ENCODE measurements around the gene BRF1.
A peak's percentile ranks its signal among the peaks of the same experiment; 100 is the strongest.

The BRF1 gene

DNA sequence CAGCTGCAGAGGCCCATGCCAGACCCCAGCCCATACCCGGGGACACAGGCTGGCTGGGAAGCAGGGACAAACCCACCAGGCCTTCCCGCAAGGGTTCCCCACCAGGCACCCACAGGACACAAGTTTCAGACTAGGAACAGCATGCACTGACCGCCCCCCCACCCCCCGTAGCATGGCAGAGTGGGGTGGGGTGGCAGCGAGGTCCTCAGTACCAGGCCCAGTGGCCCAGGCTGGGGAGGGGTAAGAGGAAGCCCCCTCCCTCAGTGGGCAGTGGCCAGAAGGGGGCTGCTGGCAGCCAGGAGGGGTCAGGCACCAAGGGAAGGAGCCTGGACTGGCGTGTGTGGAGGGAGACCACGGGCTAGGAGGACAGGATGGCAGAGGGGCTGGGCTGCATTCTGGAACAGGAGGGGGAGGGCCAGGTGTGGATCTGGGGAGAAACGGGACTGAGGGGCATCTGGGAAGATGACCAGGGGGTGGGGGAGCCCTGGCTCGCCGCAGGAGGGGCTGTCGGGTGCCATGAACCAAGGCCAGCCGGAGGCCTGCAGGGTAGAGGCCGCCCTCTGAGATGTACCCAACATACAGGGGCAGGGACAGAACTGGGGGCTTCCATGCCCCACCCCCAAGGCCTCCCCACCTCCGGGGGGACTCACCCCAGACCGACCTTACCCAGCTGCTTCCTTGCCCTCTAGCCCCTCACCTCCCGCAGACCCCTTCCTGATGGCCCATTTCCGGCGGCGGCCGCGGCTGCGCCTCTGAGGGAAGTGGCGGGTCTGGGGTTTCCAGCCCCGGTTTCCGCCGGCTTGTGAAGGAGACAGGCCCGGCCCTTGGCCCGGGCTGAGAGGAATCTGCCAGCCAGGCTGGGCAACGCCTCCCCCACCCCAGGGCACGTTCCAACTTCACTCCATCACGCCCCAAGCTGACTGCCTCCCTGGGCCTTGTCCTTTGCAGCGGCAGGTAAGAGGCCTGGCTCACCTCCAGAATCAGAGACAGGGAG, 126.6 kb downstream of the BRF1 start:
- no peak overlapping the region for H3K4me3 ChIP-seq (ENCODE audit: low read depth, low read length)
- H3K4me1 ChIP-seq (ENCODE audit: control insufficient read depth, insufficient read depth, low read length): peaks cover 6% of the 10 kb centered on the region
- no peaks in the 10 kb centered on the region for H3K9me3 ChIP-seq (ENCODE audit: control insufficient read depth, insufficient read depth, low read length)
- H3K9ac ChIP-seq (ENCODE audit: low read depth, low read length): peak overlapping the region; percentile 16
- peaks cover 5% of the 10 kb centered on the region for H3K27me3 ChIP-seq (ENCODE audit: control insufficient read depth, insufficient read depth, low read length)
- peaks cover 6% of the 10 kb centered on the region for H3K36me3 ChIP-seq (ENCODE audit: control insufficient read depth, insufficient read depth, low read length)

DNA sequence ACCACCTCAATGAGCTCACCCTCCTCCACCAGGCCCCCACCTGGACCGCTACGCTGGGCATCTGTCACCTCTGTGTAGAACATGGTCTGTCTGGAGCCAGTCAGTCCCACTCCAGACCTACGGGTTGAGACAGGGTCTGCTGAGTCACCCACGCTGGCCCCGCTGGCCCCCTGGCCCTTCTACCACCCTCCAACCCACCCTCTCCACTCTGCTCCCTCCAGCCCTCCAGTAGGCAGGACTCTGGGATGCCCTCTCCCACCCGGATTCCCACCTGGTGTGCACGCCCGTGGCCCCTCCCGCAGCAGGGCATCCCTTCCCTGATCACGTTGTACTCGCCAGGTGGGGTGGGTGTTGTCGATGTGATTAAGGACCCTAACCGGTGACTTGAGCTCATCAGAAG, 127.7 kb downstream of the BRF1 start:
- no peak overlapping the region for H3K9ac ChIP-seq (ENCODE audit: low read depth, low read length)
- peaks cover 6% of the 10 kb centered on the region for H3K4me1 ChIP-seq (ENCODE audit: control insufficient read depth, insufficient read depth, low read length)
- H3K27me3 ChIP-seq (ENCODE audit: control insufficient read depth, insufficient read depth, low read length): peaks cover 5% of the 10 kb centered on the region
- H3K4me3 ChIP-seq (ENCODE audit: low read depth, low read length): no peak overlapping the region
- no peaks in the 10 kb centered on the region for H3K9me3 ChIP-seq (ENCODE audit: control insufficient read depth, insufficient read depth, low read length)
- H3K36me3 ChIP-seq (ENCODE audit: control insufficient read depth, insufficient read depth, low read length): peaks cover 6% of the 10 kb centered on the region

DNA sequence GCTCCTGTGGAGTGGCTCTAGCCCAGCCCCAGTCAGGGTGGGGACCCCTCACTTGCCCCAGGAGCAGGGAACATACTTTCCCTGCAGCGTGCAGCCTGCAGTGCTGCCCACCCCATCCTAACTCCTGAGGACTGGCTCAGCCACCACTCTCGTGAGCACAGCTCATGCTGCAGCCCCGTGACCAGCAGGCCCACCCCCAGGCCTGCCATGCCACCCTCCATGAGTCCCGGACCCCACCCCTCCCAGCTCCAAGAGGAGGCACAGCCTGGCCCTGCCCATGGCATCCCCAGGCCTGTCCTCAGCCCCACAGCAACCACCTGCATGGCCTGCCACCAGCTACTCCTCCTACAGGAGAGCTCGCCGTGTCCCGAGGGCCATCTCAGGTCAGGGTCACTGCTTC, 128.3 kb downstream of the BRF1 start:
- H3K9me3 ChIP-seq (ENCODE audit: control insufficient read depth, insufficient read depth, low read length): no peaks in the 10 kb centered on the region
- peaks cover 5% of the 10 kb centered on the region for H3K27me3 ChIP-seq (ENCODE audit: control insufficient read depth, insufficient read depth, low read length)
- peaks cover 6% of the 10 kb centered on the region for H3K4me1 ChIP-seq (ENCODE audit: control insufficient read depth, insufficient read depth, low read length)
- peaks cover 4% of the 10 kb centered on the region for H3K36me3 ChIP-seq (ENCODE audit: control insufficient read depth, insufficient read depth, low read length)
- H3K9ac ChIP-seq (ENCODE audit: low read depth, low read length): no peak overlapping the region
- no peak overlapping the region for H3K4me3 ChIP-seq (ENCODE audit: low read depth, low read length)

DNA sequence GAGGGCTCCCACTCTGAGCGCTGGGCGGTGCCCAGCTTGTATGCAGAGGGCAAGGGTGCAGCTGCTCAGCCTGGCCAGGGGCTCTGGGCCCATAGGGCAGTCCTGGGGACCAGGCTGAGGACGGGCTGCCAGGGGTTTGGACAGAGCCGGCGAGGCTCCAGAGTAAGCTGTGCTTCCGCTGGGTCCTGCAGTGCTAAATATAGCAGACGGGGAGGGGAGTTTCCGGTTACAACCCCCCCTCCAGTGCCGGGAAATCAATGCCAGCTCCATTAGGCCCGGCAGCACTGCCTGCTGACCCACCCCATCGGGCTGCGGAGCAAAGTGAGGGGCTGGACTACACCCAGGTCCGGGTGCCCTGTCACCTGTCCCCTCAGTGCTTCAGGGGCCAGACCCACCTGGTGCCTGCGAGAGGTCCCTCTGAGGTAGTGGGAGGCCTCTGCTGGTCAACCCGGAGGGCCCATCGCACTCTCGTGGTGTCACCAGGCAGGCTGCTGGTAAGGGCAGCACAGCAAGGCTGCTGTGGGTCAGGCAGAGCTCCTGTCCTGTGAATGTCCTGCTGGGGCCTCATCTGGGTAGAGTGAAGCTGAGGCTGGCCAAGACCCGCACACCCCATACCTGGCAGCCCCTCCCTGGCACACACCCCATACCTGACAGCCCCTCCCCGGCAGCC, 129.7 kb downstream of the BRF1 start:
- H3K27me3 ChIP-seq (ENCODE audit: control insufficient read depth, insufficient read depth, low read length): peaks cover 8% of the 10 kb centered on the region
- peaks cover 6% of the 10 kb centered on the region for H3K4me1 ChIP-seq (ENCODE audit: control insufficient read depth, insufficient read depth, low read length)
- no peak overlapping the region for H3K9ac ChIP-seq (ENCODE audit: low read depth, low read length)
- no peaks in the 10 kb centered on the region for H3K9me3 ChIP-seq (ENCODE audit: control insufficient read depth, insufficient read depth, low read length)
- no peak overlapping the region for H3K4me3 ChIP-seq (ENCODE audit: low read depth, low read length)
- H3K36me3 ChIP-seq (ENCODE audit: control insufficient read depth, insufficient read depth, low read length): peaks cover 7% of the 10 kb centered on the region

DNA sequence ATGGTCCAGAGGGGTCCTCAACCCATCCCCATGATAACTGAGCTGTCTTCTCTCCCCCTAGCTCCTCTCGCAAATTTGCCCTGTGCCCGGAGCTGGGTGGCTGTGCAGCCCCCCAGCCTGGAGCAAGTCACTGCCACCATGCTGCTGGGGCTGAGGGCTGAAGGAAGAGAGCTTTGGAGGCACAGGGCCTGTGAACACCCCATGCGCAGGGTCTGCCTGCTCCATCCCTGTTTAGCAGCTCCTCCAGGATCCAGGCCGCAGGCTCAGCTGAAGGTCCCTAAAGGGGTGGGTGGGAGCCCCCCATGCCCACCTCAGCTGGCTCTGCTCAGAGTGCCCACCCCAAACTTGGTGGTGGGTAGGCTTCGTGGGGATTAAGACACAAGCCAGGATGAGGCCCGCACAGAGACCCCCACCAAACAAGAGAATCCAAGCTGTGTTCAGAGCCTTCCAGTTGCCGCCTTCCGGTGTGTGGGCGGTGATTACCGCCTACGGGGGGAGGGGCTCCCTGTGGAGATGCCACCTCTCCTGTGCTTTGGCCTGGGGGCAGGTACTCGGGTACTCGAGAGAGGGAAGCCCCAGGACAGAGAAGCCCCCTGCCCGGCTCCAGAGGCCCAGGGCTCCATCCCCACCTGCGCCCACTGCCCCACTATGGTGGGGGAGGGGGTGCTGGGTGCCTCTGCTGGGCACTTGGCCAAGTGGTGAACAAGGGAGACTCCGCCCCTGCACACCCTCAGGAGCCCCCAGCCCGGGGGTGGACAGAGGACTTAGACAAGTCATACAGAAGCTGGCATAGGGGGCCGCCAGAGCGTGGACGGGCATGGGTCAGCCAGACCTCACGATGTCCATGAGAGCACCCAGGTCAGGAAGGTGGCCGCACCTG, 130.8 kb downstream of the BRF1 start:
- no peak overlapping the region for H3K4me3 ChIP-seq (ENCODE audit: low read depth, low read length)
- peaks cover 6% of the 10 kb centered on the region for H3K4me1 ChIP-seq (ENCODE audit: control insufficient read depth, insufficient read depth, low read length)
- H3K27me3 ChIP-seq (ENCODE audit: control insufficient read depth, insufficient read depth, low read length): peaks cover 8% of the 10 kb centered on the region
- H3K9me3 ChIP-seq (ENCODE audit: control insufficient read depth, insufficient read depth, low read length): no peaks in the 10 kb centered on the region
- H3K36me3 ChIP-seq (ENCODE audit: control insufficient read depth, insufficient read depth, low read length): peaks cover 10% of the 10 kb centered on the region
- H3K9ac ChIP-seq (ENCODE audit: low read depth, low read length): no peak overlapping the region

DNA sequence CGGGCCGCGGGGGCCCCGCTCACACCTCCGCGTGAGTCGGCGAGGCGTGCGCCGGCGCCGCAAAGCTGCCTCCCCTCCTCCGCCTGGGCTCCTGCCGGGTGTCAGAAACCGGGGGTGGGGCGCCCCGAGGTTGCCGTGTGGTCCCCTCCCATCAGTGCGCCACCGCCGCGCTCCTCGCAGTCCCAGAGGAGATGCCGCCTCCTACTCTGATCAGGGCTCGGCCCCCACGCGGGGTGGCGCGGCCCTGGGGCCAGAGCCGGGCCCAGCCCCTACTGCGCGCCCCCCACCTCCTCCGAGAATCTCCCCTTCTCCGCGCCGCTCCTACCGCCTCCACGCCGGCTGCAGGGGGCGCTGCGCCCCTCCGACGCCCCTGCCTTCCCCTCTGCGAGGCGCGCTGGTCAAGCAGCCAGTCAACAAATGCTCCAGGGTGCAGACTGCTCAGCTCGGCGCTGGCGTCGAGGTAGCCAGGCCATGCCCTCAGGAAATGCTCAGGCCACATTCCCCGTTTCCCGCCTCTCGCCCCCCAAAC, 131.8 kb downstream of the BRF1 start:
- Histone ChIP-seq H3K9ac (ENCODE audit: low read depth, low read length) (no peak overlapping the region), H3K9me3 (ENCODE audit: control insufficient read depth, insufficient read depth, low read length) (no peaks in the 10 kb centered on the region), H3K27me3 (ENCODE audit: control insufficient read depth, insufficient read depth, low read length) (peaks cover 8% of the 10 kb centered on the region), H3K4me3 (ENCODE audit: low read depth, low read length) (peak overlapping the region; percentile 35), H3K36me3 (ENCODE audit: control insufficient read depth, insufficient read depth, low read length) (peaks cover 7% of the 10 kb centered on the region), H3K4me1 (ENCODE audit: control insufficient read depth, insufficient read depth, low read length) (peaks cover 6% of the 10 kb centered on the region)

DNA sequence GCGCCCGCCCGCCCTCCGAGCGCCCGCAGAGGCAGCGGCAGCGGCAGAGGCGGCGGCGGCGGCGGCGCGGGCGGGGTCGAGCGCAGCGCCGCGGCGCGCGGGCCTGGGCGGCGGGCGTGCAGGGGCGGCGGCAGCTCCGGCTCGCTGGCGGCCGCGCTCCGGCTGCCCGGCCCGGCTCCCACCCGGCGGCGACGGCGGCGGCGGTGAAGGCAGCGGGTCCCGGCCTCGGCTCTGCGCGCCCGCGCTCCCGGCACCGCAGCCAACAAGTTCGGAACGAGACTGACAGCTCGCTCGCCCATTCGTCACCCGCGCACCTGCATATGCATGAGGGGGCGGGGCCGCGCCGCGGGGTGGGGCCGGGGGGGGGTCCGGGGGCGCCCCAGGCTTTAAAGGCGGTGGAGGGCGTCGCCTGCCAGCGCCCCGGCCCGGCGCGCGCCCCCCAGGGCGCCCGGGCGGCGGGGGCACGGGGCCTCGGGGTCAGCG, 132.3 kb downstream of the BRF1 start, which contains the start of gene JAG2:
Gene JAG2 (minus strand): TSS at position 281 of the 483 bp plus-strand sequence. CDS start 356 bp downstream, outside the sequence.
- Histone ChIP-seq H3K9ac (ENCODE audit: low read depth, low read length) (no peak within 1 kb of the TSS), H3K4me3 (ENCODE audit: low read depth, low read length) (peak within 1 kb of the TSS; percentile 35), H3K4me1 (ENCODE audit: control insufficient read depth, insufficient read depth, low read length) (peaks cover 6% of the 10 kb centered on the region), H3K27me3 (ENCODE audit: control insufficient read depth, insufficient read depth, low read length) (peaks cover 8% of the 10 kb centered on the region), H3K36me3 (ENCODE audit: control insufficient read depth, insufficient read depth, low read length) (peaks cover 7% of the 10 kb centered on the region), H3K9me3 (ENCODE audit: control insufficient read depth, insufficient read depth, low read length) (no peaks in the 10 kb centered on the region)

DNA sequence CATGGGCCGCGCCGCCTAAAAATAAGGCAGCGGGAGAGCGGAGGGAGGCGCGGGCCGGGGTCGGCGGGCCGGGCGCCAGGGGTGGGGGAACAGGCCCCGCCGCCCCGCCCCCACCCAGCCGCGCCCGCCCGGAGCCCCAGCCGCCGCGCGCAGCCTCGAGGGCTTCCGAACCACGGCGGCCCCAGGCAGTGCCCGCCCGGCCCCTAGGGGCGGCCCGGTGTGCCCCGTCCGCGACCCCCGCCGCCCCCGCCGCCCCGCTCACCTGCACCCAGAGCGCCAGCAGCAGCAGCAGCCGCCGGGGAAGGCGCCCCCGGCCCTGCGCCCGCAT, 132.7 kb downstream of the BRF1 start:
- H3K36me3 ChIP-seq (ENCODE audit: control insufficient read depth, insufficient read depth, low read length): peaks cover 7% of the 10 kb centered on the region
- peaks cover 6% of the 10 kb centered on the region for H3K4me1 ChIP-seq (ENCODE audit: control insufficient read depth, insufficient read depth, low read length)
- H3K27me3 ChIP-seq (ENCODE audit: control insufficient read depth, insufficient read depth, low read length): peaks cover 8% of the 10 kb centered on the region

DNA sequence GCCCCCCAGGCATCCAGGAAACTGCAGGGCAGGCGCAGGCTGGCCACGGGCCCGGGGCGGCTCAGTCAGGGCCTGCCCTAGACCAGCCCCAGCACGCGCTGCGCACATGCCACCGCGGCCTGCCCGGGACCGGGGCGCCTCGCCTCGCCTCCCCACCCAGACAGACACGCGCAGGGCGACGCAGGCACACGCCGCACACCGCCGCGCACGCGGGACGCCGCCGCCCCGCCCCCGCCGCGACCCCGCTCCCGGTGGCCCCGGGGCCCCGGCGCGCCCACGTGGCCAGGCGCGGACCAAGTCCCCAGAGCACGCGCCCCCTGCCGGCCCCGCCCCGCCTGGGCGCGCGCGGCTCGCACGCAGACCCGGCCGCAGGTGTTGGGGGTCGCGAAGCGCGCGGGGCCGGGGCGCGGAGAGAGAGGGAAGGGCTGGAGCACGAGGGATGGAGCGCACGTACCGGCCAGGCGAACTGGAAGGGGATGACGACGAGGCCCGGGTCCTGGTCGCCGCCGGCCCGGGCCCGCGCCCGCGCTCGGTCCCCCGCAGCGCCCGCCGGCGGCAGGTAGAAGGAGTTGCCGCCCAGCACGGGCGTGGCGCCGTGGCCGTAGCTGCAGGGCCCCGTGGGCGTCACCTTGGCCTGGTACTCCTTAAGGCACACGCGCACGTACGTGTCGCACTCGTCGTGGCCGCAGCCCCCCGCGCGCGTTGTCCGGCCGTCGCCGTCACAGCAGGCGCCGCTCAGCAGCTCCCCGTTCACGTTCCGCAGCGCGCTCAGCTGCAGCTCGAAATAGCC, 133.3 kb downstream of the BRF1 start:
- peaks cover 8% of the 10 kb centered on the region for H3K27me3 ChIP-seq (ENCODE audit: control insufficient read depth, insufficient read depth, low read length)
- H3K9ac ChIP-seq (ENCODE audit: low read depth, low read length): no peak overlapping the region
- H3K4me1 ChIP-seq (ENCODE audit: control insufficient read depth, insufficient read depth, low read length): peaks cover 6% of the 10 kb centered on the region
- peaks cover 7% of the 10 kb centered on the region for H3K36me3 ChIP-seq (ENCODE audit: control insufficient read depth, insufficient read depth, low read length)
- no peaks in the 10 kb centered on the region for H3K9me3 ChIP-seq (ENCODE audit: control insufficient read depth, insufficient read depth, low read length)
- peak overlapping the region; percentile 35 for H3K4me3 ChIP-seq (ENCODE audit: low read depth, low read length)

More for the DNA sequence above, 132.7 kb downstream of the BRF1 start:
- no peaks in the 10 kb centered on the region for H3K9me3 ChIP-seq (ENCODE audit: control insufficient read depth, insufficient read depth, low read length)
- peak overlapping the region; percentile 35 for H3K4me3 ChIP-seq (ENCODE audit: low read depth, low read length)
- H3K9ac ChIP-seq (ENCODE audit: low read depth, low read length): no peak overlapping the region

DNA sequence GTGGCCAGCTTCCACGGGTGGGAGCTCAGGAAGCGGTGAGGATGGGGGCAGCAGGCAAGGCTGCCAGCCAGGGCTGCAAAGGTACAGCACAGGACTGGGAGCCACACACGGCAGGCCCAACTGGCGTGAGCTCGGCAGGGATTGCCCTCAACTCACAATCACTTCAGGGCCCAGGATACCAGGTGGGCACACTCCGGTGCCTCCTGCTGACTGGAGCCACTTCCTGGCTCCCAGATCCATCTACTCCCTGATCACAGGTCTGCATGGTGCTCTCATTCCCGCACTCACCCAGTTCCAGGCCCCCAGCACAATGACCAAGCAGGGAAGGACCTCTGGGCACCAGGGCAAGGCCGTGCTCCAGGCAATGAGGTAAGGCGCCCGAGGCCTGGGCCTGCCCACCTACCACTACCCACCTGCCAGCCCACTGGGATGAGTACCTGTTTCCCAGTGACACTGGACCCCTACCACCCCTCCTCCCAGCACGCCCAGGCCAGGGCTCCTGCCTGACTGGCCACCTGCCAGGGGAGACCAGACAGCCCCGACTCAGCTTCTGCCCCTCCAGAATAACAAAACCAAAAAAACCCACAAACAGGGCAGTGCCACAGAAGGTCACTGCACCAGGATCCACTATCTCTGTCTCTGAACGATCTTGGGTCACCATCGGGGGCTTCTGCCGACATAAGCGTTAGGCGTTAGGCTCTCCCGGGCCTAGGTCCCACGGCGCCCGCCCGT, 134.1 kb downstream of the BRF1 start:
- Histone ChIP-seq H3K27me3 (ENCODE audit: control insufficient read depth, insufficient read depth, low read length) (peaks cover 8% of the 10 kb centered on the region), H3K4me1 (ENCODE audit: control insufficient read depth, insufficient read depth, low read length) (peaks cover 6% of the 10 kb centered on the region), H3K36me3 (ENCODE audit: control insufficient read depth, insufficient read depth, low read length) (peaks cover 7% of the 10 kb centered on the region), H3K9ac (ENCODE audit: low read depth, low read length) (no peak overlapping the region), H3K9me3 (ENCODE audit: control insufficient read depth, insufficient read depth, low read length) (no peaks in the 10 kb centered on the region), H3K4me3 (ENCODE audit: low read depth, low read length) (no peak overlapping the region)
